Measurements from ENCODE around the gene BRF1.

The BRF1 gene

GRCh38 chr14:105216490-105217247, 84.1 kb downstream of the BRF1 start:
- no peak overlapping the region for H3K27ac ChIP-seq
- TF ChIP-seq, protein P1, sequence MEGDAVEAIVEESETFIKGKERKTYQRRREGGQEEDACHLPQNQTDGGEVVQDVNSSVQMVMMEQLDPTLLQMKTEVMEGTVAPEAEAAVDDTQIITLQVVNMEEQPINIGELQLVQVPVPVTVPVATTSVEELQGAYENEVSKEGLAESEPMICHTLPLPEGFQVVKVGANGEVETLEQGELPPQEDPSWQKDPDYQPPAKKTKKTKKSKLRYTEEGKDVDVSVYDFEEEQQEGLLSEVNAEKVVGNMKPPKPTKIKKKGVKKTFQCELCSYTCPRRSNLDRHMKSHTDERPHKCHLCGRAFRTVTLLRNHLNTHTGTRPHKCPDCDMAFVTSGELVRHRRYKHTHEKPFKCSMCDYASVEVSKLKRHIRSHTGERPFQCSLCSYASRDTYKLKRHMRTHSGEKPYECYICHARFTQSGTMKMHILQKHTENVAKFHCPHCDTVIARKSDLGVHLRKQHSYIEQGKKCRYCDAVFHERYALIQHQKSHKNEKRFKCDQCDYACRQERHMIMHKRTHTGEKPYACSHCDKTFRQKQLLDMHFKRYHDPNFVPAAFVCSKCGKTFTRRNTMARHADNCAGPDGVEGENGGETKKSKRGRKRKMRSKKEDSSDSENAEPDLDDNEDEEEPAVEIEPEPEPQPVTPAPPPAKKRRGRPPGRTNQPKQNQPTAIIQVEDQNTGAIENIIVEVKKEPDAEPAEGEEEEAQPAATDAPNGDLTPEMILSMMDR (conservative IDR thresholded peaks at IDR 0.05), result no peak

DNA sequence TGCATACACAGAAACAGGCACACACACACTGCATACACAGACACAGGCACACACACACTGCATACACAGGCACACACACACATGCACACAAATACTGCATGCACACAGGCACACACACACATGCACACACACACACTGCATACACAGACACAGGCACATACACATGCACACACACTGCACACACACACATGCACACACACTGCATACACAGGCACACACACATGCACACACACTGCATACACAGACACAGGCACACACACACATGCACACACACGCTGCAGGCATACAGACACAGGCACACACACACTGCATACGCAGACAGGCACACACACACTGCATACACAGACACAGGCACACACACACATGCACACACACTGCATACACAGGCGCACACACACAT, 85.2 kb downstream of the BRF1 start:
- TF ChIP-seq, protein P1 (conservative IDR thresholded peaks at IDR 0.05), result no peak
- H3K27ac ChIP-seq, result no peak overlapping the region

- no peak overlapping the region for H3K27ac ChIP-seq
- TF ChIP-seq, protein P1 (conservative IDR thresholded peaks at IDR 0.05), result no peak
Observed at GRCh38 chr14:105214324-105214915, 86.4 kb downstream of the BRF1 start.

- TF ChIP-seq, protein P1 (conservative IDR thresholded peaks at IDR 0.05), result no peak
- no peak overlapping the region for H3K27ac ChIP-seq
Observed at GRCh38 chr14:105213361-105213760, 87.4 kb downstream of the BRF1 start.

- no peak overlapping the region for H3K27ac ChIP-seq
Observed at GRCh38 chr14:105212541-105213300, 88.1 kb downstream of the BRF1 start.

DNA sequence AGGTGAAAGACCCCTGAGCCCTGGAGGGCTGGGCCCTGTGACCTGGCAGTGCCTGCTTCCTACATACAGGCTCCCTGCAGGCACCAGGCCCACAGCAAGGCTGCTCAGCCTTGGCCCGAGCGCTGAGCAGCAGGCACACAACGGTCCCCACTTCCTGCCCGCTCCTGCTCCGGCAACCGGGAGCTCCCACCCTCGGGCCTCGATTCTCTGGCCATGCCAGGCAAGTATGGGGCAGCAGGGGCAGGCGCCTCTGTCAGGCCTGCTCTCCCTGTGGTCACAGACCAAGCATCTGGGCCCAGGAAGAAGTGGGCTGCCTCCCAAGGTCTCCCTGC, 89.1 kb downstream of the BRF1 start:
- TF ChIP-seq, protein P1 (conservative IDR thresholded peaks at IDR 0.05), result no peak
- no peak overlapping the region for H3K27ac ChIP-seq

More at GRCh38 chr14:105212541-105213300, 88.1 kb downstream of the BRF1 start:
- TF ChIP-seq, protein P1 (conservative IDR thresholded peaks at IDR 0.05), result no peak

- H3K27ac ChIP-seq, result no peak overlapping the region
- TF ChIP-seq, protein P1 (conservative IDR thresholded peaks at IDR 0.05), result no peak
Observed at GRCh38 chr14:105211086-105211757, 89.6 kb downstream of the BRF1 start.

Measured in VCaP (cell line).